Superior temporal gyrus (tissue), 1 donor: ENCODE data around the gene UNC93B1.
"Not testable (repeated sequence)": the region's sequence is repeated elsewhere in the genome, so short reads cannot be mapped to it uniquely, and the experiment has no call there.

Source experiments
- DNase-seq: peaks from one replicate; pipeline ENCODE4 v3.0.0-alpha.2; 2016; ENCODE audit errors: extremely low spot score

The UNC93B1 gene

GRCh38 chr11:67991347-67992121, 12.4 kb downstream of the UNC93B1 start:
- DNase-seq: not testable (repeated sequence)

DNA sequence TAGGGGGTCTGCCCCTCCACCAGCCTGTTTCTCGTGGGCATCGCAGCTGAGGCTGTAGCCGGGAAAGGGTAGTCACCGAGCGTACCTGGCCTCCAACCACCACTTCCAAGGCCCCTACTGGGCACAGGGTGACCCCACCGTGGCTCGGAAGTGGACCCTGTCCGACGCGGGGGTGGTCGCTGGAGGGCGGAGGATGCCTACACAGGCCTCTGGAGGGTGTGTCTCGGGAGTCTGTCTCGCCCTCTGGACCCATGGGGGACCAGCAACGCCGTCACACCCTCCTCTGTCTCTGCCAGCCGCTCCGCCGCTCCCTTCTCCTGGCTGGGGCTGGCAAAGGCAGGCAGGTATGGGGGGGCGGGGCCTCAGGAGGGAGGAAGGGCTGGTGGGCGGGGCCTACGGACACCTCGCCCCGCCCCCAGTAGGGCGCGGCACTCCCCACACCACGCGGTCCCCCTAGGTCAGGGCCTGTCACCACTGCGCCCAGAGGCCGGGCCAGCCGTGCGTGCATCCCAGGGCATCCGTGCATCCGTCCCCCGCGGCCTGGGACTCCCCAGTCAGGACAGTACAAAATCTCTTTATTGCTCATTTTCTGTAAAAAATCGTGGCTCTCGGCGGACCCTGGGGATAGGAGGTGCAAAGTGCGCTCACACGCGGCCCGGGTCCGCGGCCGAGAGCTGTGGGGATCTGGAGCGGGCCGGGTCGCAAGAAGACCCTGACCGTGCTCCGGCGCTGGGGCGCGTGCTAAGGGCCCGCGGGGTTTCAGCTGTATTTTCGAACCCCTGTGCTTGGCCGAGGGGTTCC, 13.2 kb downstream of the UNC93B1 start:
- not testable (repeated sequence) for DNase-seq

- DNase-seq: not testable (repeated sequence)
Observed at GRCh38 chr11:67985302-67985701, 18.6 kb downstream of the UNC93B1 start.

DNA sequence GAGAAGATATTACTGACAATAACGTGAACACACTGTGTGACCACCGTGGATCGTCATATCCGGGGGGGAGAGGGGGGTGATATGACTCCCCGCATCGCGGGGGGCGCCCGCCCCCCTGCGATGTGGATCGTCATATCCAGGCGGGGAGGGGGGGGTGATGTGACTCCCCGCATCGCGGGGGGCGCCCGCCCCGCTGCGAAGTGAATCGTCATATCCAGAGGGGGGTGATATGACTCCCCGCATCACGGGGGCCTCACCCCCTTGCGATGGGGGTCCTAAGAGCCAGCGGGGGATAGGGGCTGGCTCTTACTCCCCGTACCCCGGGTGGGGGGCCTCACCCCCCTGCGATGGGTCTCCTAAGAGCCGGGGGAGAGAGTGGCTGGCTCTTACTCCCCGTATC, 19.9 kb downstream of the UNC93B1 start:
- DNase-seq: no peak

DNA sequence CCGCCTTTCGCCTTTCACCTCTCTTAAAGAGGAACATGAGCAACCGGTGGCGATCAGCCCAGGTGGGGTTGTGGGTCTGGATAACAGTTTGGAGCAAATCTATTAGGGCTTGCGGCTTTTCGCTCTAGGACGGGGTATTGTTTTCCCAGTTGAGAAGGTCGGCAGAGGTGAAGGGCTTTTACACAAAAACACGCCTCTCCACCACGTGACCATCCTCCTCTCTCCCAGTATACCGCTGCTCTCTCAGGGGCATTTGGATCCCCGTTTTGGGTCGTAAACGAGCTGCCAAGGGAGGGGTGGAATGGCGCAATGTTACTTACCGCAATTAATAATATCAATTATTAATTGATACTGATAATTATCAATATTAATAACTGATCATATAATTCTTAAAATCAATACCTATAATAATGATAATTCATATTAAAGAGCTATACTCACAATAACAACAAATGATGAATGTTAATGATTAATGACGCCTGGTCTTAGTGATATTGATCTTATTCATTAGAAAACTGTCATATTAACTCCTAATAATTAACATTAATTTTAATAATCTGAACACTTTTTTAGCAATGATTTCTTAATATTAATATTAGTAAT, 21.5 kb downstream of the UNC93B1 start:
- not testable (repeated sequence) for DNase-seq

GRCh38 chr11:67981226-67981625, 22.7 kb downstream of the UNC93B1 start:
- not testable (repeated sequence) for DNase-seq

DNA sequence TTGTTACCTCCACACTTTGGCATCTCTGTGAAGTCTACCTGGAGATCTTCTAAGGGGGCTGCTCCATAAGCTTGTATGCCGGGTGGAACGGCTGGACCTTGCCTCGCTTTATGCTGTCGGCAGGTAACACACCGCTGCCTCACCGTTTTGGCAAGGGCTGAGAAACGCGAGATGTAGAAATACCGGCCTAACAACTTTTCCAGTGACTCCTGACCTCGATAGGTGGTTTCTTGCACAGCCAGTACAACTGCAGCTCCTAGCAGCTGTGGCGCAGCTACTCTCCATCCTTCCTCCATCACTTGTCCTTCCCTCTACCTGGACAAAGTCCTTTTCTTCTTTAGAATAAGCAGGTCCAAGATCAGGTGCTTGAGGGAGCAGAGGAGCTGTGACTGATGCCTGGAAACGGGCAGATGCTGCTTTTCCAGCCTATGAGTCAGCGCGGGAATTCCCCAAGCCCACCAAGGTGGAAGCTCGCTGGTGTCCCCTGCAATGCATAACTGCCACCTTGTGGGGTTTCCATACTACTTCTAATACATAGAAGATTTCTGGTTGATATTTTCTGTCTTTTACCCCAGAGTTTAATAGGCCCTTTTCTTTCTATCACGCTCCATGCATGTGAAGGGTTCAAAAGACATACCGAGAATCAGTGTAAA, 25.0 kb downstream of the UNC93B1 start:
- not testable (repeated sequence) for DNase-seq

- not testable (repeated sequence) for DNase-seq
Observed at GRCh38 chr11:67974746-67975145, 29.2 kb downstream of the UNC93B1 start.

GRCh38 chr11:67965830-67966348, 38.0 kb downstream of the UNC93B1 start:
- not testable (repeated sequence) for DNase-seq

GRCh38 chr11:67964746-67965145, 39.2 kb downstream of the UNC93B1 start:
- not testable (repeated sequence) for DNase-seq

- DNase-seq: not testable (repeated sequence)
Observed at GRCh38 chr11:67963879-67964278, 40.0 kb downstream of the UNC93B1 start.

GRCh38 chr11:67963217-67963616, 40.7 kb downstream of the UNC93B1 start:
- DNase-seq: not testable (repeated sequence)

DNA sequence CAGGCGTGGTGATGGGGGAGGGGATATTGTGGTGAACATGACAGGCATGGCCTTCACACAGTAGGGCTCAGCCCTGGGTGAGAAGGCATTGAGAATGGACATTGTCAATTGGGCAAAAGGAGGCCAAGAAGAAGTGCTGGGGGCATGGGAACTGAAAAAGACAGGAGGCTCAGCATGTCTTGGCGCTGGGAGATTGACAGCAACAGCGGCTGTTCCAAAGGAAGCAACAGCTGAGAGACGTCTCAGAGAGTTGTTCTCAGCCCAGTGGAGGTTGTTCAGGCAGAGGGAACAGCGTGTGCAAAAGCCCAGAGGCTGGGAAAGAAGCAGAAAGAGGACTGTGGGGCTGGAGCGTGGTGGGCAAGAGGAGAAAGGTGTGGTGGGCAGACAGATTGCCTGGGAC, 47.7 kb downstream of the UNC93B1 start:
- not testable (repeated sequence) for DNase-seq

DNA sequence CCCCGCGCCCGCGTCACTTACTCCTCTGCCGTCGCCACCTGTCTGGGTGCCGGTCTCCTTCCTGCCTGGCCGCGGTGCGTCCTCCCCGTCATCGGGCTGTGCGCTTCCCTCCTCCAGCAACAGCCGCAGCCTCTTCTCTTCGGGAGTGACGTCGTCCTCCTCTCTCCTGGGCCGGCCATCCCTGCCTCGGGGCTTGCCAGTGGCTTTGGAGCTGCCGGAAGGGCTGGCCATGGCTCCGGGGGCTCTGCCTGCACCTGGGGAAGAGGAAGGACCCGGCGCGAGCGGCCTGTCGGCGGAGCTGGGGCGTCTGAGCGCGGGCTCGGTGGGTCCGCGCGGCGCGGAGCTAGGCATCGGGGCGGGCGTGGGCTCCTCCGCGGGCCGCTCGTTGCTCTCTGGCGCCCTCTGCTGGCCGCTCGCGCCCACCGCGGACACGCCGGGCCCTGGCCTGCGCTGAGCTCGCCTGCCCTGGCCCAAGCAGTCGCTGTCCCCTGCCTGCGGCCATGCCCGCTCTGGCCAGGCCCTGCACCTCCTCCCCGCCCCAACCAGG, 48.4 kb downstream of the UNC93B1 start:
- peak; percentile 72 for DNase-seq

- not testable (repeated sequence) for DNase-seq
Observed at GRCh38 chr11:67954971-67955370, 48.9 kb downstream of the UNC93B1 start.

DNA sequence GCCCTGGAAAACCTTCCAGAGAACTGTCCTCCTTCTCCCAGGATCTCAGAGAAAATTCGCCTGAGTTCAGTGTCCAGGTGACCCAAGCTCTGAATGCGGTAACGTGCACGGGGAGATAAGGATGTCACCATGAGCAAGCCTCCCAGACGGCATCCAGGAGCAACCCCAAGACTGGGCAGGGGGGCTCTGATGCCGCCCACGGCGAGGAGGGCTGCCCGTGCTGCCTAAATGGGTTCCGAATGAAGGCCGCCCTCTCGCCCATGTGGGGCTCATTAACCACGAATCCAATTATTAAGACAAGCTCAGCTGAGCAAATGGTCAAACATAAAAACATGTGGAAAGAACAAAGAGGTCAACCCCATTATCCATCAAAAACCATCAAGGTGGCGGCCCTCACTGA, 49.6 kb downstream of the UNC93B1 start:
- not testable (repeated sequence) for DNase-seq

DNA sequence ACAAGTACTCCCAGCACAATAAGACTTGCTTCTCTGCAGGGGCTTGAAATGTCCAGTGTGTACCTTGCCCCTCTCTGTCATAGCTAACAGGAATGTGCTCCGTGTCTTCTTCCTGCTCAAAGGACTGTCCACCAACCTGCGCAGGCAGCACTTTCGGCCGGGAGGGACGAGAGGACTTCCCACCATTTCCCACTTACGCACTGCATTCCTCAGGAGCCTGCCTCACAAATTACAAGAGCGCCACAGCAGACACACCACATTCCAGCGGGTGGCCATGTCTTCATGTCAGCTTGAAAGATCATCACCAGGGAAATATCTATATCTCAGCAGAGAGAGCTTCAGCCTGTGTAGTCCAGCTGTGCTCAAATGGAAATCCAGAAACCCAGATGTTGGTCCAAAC, 53.2 kb downstream of the UNC93B1 start:
- DNase-seq: not testable (repeated sequence)

DNA sequence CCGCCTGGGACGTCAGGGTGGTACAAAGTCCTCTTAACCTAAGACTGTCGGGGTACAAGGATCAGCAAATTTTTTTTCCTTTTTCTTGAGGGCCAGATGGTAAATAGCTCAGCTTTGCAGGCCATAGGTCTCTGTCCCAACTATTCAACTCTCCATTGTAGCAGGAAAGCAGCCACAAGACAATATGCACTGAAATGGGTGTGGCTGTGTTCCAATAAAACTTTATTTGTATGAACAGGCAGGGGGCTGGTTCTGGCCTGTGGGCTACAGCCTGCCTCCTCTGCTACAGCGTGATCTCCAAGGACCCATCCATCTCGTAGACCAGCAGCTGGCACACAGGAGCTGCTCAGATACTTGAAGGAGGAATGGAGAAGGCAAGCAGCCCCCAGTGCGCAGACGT, 56.1 kb downstream of the UNC93B1 start:
- not testable (repeated sequence) for DNase-seq

GRCh38 chr11:67946403-67946802, 57.5 kb downstream of the UNC93B1 start:
- not testable (repeated sequence) for DNase-seq

GRCh38 chr11:67943406-67943805, 60.5 kb downstream of the UNC93B1 start:
- DNase-seq: not testable (repeated sequence)
